H9 (cell line): Measurements from ENCODE around the gene ADGRL3. TPM values are rescaled to one million over a fixed set of nuclear protein-coding genes. Genes with fewer than 3 reads are reported as not detected.
A peak's percentile ranks its signal among the peaks of the same experiment; 100 is the strongest.

Experiments
- DNase-seq: peaks from one replicate; pipeline ENCODE4 v3.0.0-alpha.2; 2017
- H2AFZ ChIP-seq: one replicate; pipeline ENCODE4 v1.6.1; 2013; ENCODE audit warnings: mild to moderate bottlenecking, low read length, control low read depth, moderate library complexity
- H2AK5ac ChIP-seq: 2 replicates; pipeline ENCODE4 v1.6.1; 2013; ENCODE audit warnings: low read length, control low read depth, mixed read lengths; ENCODE audit not compliant: insufficient read length
- H2BK120ac ChIP-seq: one replicate; pipeline ENCODE4 v1.6.1; 2013; ENCODE audit warnings: low read depth, mild to moderate bottlenecking, low read length, control low read depth, inconsistent platforms; ENCODE audit not compliant: poor library complexity, severe bottlenecking
- H2BK12ac ChIP-seq: 2 replicates; pipeline ENCODE4 v1.6.1; 2013; ENCODE audit warnings: low read length, control low read depth, mixed read lengths, low read depth; ENCODE audit not compliant: insufficient read length
- H2BK15ac ChIP-seq: 2 replicates; pipeline ENCODE4 v1.6.1; 2013; ENCODE audit warnings: low read depth, low read length, control low read depth
- H2BK20ac ChIP-seq: one replicate; pipeline ENCODE4 v1.6.1; 2013; ENCODE audit warnings: low read depth, mild to moderate bottlenecking, low read length, control low read depth, inconsistent platforms; ENCODE audit not compliant: poor library complexity, severe bottlenecking
- H2BK5ac ChIP-seq: 2 replicates; pipeline ENCODE4 v1.6.1; 2013; ENCODE audit warnings: low read length, control low read depth, mixed read lengths; ENCODE audit not compliant: insufficient read length
- H3K14ac ChIP-seq: 2 replicates; pipeline ENCODE4 v1.6.1; 2013; ENCODE audit warnings: low read length, control low read depth; ENCODE audit not compliant: insufficient read depth
- H3K18ac ChIP-seq: 2 replicates; pipeline ENCODE4 v1.6.1; 2013; ENCODE audit warnings: low read depth, mild to moderate bottlenecking, mixed read lengths, low read length, control low read depth; ENCODE audit not compliant: insufficient read length
- H3K23ac ChIP-seq: 2 replicates; pipeline ENCODE4 v1.6.1; 2013; ENCODE audit warnings: low read length, control low read depth, mixed read lengths, low read depth; ENCODE audit not compliant: insufficient read length
- H3K23me2 ChIP-seq: 2 replicates; pipeline ENCODE4 v1.6.1; 2013; ENCODE audit warnings: low read depth, mild to moderate bottlenecking, mixed read lengths, low read length, control low read depth; ENCODE audit not compliant: insufficient read length, poor library complexity, severe bottlenecking
- H3K27ac ChIP-seq: 2 replicates; pipeline ENCODE4 v1.5.1; 2013; ENCODE audit warnings: low read length, control low read depth, mixed read lengths, low read depth; ENCODE audit not compliant: insufficient read length
- H3K27me3 ChIP-seq: 2 replicates; pipeline ENCODE4 v1.6.1; 2013; ENCODE audit warnings: low read length, control low read depth, inconsistent platforms; ENCODE audit not compliant: insufficient read depth
- H3K4ac ChIP-seq: 2 replicates; pipeline ENCODE4 v1.6.1; 2013; ENCODE audit warnings: low read depth, mild to moderate bottlenecking, control low read depth, inconsistent platforms, low read length, moderate library complexity
- H3K4me1 ChIP-seq: 2 replicates; pipeline ENCODE4 v1.6.1; 2013; ENCODE audit warnings: low read length, control low read depth, inconsistent platforms; ENCODE audit not compliant: insufficient read depth
- H3K4me2 ChIP-seq: 2 replicates; pipeline ENCODE4 v1.6.1; 2013; ENCODE audit warnings: low read length, control low read depth, mixed read lengths; ENCODE audit not compliant: insufficient read length, insufficient read depth
- H3K56ac ChIP-seq: 2 replicates; pipeline ENCODE4 v1.6.1; 2013; ENCODE audit warnings: low read depth, mild to moderate bottlenecking, mixed read lengths, low read length, control low read depth; ENCODE audit not compliant: insufficient read length
- H3K79me1 ChIP-seq: 2 replicates; pipeline ENCODE4 v1.6.1; 2013; ENCODE audit warnings: low read depth, mild to moderate bottlenecking, moderate library complexity, low read length, control low read depth, inconsistent platforms; ENCODE audit not compliant: insufficient read depth, poor library complexity, severe bottlenecking
- H3K79me2 ChIP-seq: 2 replicates; pipeline ENCODE4 v1.6.1; 2013; ENCODE audit warnings: low read length, control low read depth, inconsistent platforms; ENCODE audit not compliant: insufficient read depth
- H3K9ac ChIP-seq: 2 replicates; pipeline ENCODE4 v1.6.1; 2013; ENCODE audit warnings: low read length, control low read depth, mixed read lengths; ENCODE audit not compliant: insufficient read length; ENCODE audit errors: extremely low read depth
- H3K9me3 ChIP-seq: one replicate; pipeline ENCODE4 v1.6.1; 2013; ENCODE audit warnings: low read depth, low read length, inconsistent platforms; ENCODE audit not compliant: control insufficient read depth
- H3T11ph ChIP-seq: one replicate; pipeline ENCODE4 v1.6.1; 2013; ENCODE audit warnings: mild to moderate bottlenecking, low read length, control low read depth, inconsistent platforms
- H4K20me1 ChIP-seq: one replicate; pipeline ENCODE4 v1.6.1; 2013; ENCODE audit not compliant: control insufficient read depth, insufficient read length, insufficient read depth
- H4K5ac ChIP-seq: 2 replicates; pipeline ENCODE4 v1.6.1; 2013; ENCODE audit warnings: low read depth, mild to moderate bottlenecking, mixed read lengths, low read length, control low read depth; ENCODE audit not compliant: insufficient read length
- H4K8ac ChIP-seq: replicated peaks from 2 replicates; pipeline ENCODE4 v1.6.1; 2013; ENCODE audit warnings: low read length, control low read depth, mixed read lengths, low read depth; ENCODE audit not compliant: insufficient read length
- H4K91ac ChIP-seq: 2 replicates; pipeline ENCODE4 v1.6.1; 2013; ENCODE audit warnings: low read depth, mild to moderate bottlenecking, moderate library complexity, mixed read lengths, low read length, control low read depth; ENCODE audit not compliant: insufficient read length
- H3K27ac Mint-ChIP-seq, 3 experiments: 2 replicates in 2 of 3; 3 replicates in 1 of 3; pipeline ENCODE4 v1.8.0; 2020 to 2021; ENCODE audit warnings: mixed read lengths in 3 of 3, mild to moderate bottlenecking in 1 of 3, moderate library complexity in 1 of 3
- H3K27me3 Mint-ChIP-seq: 2 replicates; pipeline ENCODE4 v1.8.0; 2021; ENCODE audit warnings: low read depth, mild to moderate bottlenecking, moderate library complexity, mixed read lengths
- H3K36me3 Mint-ChIP-seq, 3 experiments: 2 replicates in 2 of 3; 3 replicates in 1 of 3; pipeline ENCODE4 v1.8.0; 2020 to 2021; ENCODE audit warnings: low read depth in 3 of 3, mixed read lengths in 3 of 3; ENCODE audit not compliant: insufficient read depth in 1 of 3
- H3K4me1 Mint-ChIP-seq, 2 experiments: 2 replicates each; pipeline ENCODE4 v1.8.0; 2020; ENCODE audit warnings: mixed read lengths in 2 of 2
- H3K4me3 Mint-ChIP-seq, 2 experiments: 2 replicates in 1 of 2; 3 replicates in 1 of 2; pipeline ENCODE4 v1.8.0; 2020 to 2021; ENCODE audit warnings: mild to moderate bottlenecking in 2 of 2, mixed read lengths in 2 of 2, moderate library complexity in 1 of 2
- H3K9me3 Mint-ChIP-seq, 2 experiments: 2 replicates in 1 of 2; 3 replicates in 1 of 2; pipeline ENCODE4 v1.8.0; 2020; ENCODE audit warnings: mild to moderate bottlenecking in 2 of 2, mixed read lengths in 2 of 2, moderate library complexity in 1 of 2
- CTCF ChIP-seq: fragments of 200-600 bp; sonication (generic); conservative IDR thresholded peaks from 3 replicates; pipeline ENCODE4 v1.8.0; 2021; ENCODE audit warnings: antibody characterized with exemption, mild to moderate bottlenecking
- WGBS: extraction: QIAGEN DNeasy Blood & Tissue Kit; methylation state at CpG from one replicate; pipeline ENCODE4 v1.1.7; 2013; ENCODE audit warnings: missing lambda C conversion rate, low lambda C conversion rate, mixed read lengths; ENCODE audit not compliant: insufficient read length; ENCODE audit errors: extremely low coverage; 5-methylcytosine and 5-hydroxymethylcytosine counted together
- total RNA-seq: library from RNA; stranded (reverse); gene quantifications from 2 replicates; pipeline ENCODE4 v1.2.1, GENCODE V29; 2021

Gene ADGRL3
- total RNA-seq, 1 experiment from 2014 or later: 5.9 TPM

GRCh38 chr4:61202638-61203435 is 2.7 kb downstream of the ADGRL3 start:
- Mint-ChIP-seq H3K4me1 (peaks cover 36 to 40% of the 10 kb centered on the region in 2 experiments), H3K27me3 (peaks cover 69% of the 10 kb centered on the region), H3K27ac (peak overlapping the region in 1 of 3 experiments; percentile 79; a peak in 2 of 7 replicates), H3K4me3 (peak overlapping the region; percentile 89 to 100), H3K36me3 (peaks cover 1 to 5% (median 4%) of the 10 kb centered on the region in 3 experiments; a peak in 4 of 7 replicates), H3K9me3 (peaks cover 0 to 7% of the 10 kb centered on the region in 2 experiments; a peak in 3 of 5 replicates)
- DNase-seq: peak; percentile 51
- WGBS: no CpG with 5 or more reads among the region's 41 CpGs
- Histone ChIP-seq H3K9me3 (no peaks in the 10 kb centered on the region), H2BK20ac (no peak overlapping the region), H3K18ac (no peak overlapping the region), H2BK120ac (no peak overlapping the region), H3K14ac (no peak overlapping the region), H3K56ac (no peak overlapping the region), H3K27me3 (peaks cover 11% of the 10 kb centered on the region; the same call in 1 of the 2 replicates), H3K4ac (no peak overlapping the region), H4K8ac (no peak overlapping the region), H3K79me2 (peaks cover 5% of the 10 kb centered on the region; the same call in 1 of the 2 replicates), H3T11ph (no peak overlapping the region), H2BK5ac (no peak overlapping the region), H4K5ac (no peak overlapping the region), H2AK5ac (no peak overlapping the region), H2AFZ (no peak overlapping the region), H2BK15ac (no peak overlapping the region), H3K23ac (no peak overlapping the region), H3K4me1 (no peaks in the 10 kb centered on the region; the same call in 1 of the 2 replicates), H3K4me2 (peak overlapping the region; percentile 83), H3K9ac (peak overlapping the region; percentile 3), H2BK12ac (no peak overlapping the region), H4K20me1 (peaks cover 4% of the 10 kb centered on the region), H3K79me1 (no peaks in the 10 kb centered on the region), H4K91ac (no peak overlapping the region), H3K23me2 (peaks cover 30% of the 10 kb centered on the region), H3K27ac (no peak overlapping the region)
- no peak for TF ChIP-seq CTCF
